ENCODE data around the gene CKAP4.

DNA sequence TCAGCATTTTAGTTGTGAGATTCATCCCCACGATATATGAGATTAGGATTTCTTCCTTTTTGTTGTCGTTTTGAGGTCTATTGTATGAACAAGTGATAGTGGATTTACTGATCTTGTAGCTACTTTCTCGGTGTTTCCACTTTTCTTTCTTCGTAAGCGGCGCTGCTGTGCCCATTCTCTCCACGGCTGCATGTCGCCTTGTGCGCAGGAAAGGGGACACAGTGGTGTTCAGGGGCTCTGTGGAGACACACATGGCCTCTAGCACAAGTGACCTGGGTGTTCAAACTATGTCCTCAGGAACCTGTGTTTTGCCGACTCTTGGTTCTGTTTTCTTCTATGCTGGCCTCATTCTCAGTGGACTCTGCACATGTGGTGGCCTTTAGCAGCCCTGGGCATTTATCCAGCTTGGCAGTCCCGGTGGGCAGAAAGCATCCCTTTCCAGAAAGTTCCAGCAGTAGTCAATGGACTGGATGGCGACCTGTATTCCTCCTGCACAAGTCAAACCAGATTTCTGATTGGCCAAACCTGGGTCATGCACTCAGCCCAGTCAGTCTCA lies 18.7 kb downstream of the CKAP4 start:
- TF ChIP-seq, protein P1, sequence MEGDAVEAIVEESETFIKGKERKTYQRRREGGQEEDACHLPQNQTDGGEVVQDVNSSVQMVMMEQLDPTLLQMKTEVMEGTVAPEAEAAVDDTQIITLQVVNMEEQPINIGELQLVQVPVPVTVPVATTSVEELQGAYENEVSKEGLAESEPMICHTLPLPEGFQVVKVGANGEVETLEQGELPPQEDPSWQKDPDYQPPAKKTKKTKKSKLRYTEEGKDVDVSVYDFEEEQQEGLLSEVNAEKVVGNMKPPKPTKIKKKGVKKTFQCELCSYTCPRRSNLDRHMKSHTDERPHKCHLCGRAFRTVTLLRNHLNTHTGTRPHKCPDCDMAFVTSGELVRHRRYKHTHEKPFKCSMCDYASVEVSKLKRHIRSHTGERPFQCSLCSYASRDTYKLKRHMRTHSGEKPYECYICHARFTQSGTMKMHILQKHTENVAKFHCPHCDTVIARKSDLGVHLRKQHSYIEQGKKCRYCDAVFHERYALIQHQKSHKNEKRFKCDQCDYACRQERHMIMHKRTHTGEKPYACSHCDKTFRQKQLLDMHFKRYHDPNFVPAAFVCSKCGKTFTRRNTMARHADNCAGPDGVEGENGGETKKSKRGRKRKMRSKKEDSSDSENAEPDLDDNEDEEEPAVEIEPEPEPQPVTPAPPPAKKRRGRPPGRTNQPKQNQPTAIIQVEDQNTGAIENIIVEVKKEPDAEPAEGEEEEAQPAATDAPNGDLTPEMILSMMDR (IDR thresholded peaks at IDR 0.05; ENCODE audit: low read length): no peak
- no peak for TF ChIP-seq EZH2 (IDR thresholded peaks at IDR 0.05; ENCODE audit: borderline replicate concordance, low read length)

Measured in OCI-LY1 (cell line).